CD4-positive, CD25-positive, alpha-beta regulatory T cell (primary cell): ENCODE measurements around the gene TYW5. TPM values are rescaled to one million over a fixed set of nuclear protein-coding genes. Genes with fewer than 3 reads are reported as not detected.
"Not testable (repeated sequence)": the region's sequence is repeated elsewhere in the genome, so short reads cannot be mapped to it uniquely, and the experiment has no call there.

Experiments
- ATAC-seq, 2 donors: fragments of 150-1000 bp; cut with Tn5 transposase; one replicate each; pipeline ENCODE4 v1.10.0; 2021; ENCODE audit warnings: low read depth in 2 of 2, moderate number of reproducible peaks in 2 of 2, moderate library complexity in 1 of 2
- DNase-seq, 3 donors: peaks; one replicate each; pipeline versions ENCODE4 v3.0.0 to v3.0.0-alpha.2; 2012 to 2022; ENCODE audit warnings: mixed read lengths in 1 of 3
- H3K27ac ChIP-seq: one replicate; pipeline ENCODE4 v1.7.0; 2013; ENCODE audit warnings: mild to moderate bottlenecking, low read length; ENCODE audit not compliant: insufficient read depth, poor library complexity, severe bottlenecking
- H3K27me3 ChIP-seq: one replicate; pipeline ENCODE4 v1.7.0; 2013; ENCODE audit warnings: low read length; ENCODE audit not compliant: control insufficient read depth, insufficient read depth
- H3K36me3 ChIP-seq: one replicate; pipeline ENCODE4 v1.7.0; 2013; ENCODE audit warnings: mild to moderate bottlenecking, low read length, moderate library complexity; ENCODE audit not compliant: control insufficient read depth, insufficient read depth
- H3K4me1 ChIP-seq: 2 replicates; pipeline ENCODE4 v1.7.0; 2013; ENCODE audit warnings: mild to moderate bottlenecking, low read length; ENCODE audit not compliant: insufficient read depth, control insufficient read depth, poor library complexity, severe bottlenecking
- H3K4me3 ChIP-seq: one replicate; pipeline ENCODE4 v1.7.0; 2013; ENCODE audit warnings: low read depth, mild to moderate bottlenecking, low read length, moderate library complexity
- H3K9me3 ChIP-seq, 2 experiments: 1 replicate in 1 of 2; 2 replicates in 1 of 2; pipeline ENCODE4 v1.7.0; 2013; ENCODE audit warnings: low read length in 2 of 2, mild to moderate bottlenecking in 1 of 2, moderate library complexity in 1 of 2; ENCODE audit not compliant: control insufficient read depth in 2 of 2
- H3K27ac Mint-ChIP-seq, 3 donors: one replicate each; pipeline ENCODE4 v1.8.0; 2020 to 2022; ENCODE audit warnings: mild to moderate bottlenecking in 3 of 3, mixed read lengths in 3 of 3, moderate library complexity in 2 of 3
- H3K27me3 Mint-ChIP-seq: one replicate; pipeline ENCODE4 v1.8.0; 2022; ENCODE audit warnings: mild to moderate bottlenecking, mixed read lengths
- H3K36me3 Mint-ChIP-seq: one replicate; pipeline ENCODE4 v1.8.0; 2020; ENCODE audit warnings: mixed read lengths
- H3K4me1 Mint-ChIP-seq, 4 donors: one replicate each; pipeline ENCODE4 v1.8.0; 2020 to 2022; ENCODE audit warnings: mixed read lengths in 4 of 4, mild to moderate bottlenecking in 1 of 4
- H3K4me3 Mint-ChIP-seq, 4 donors: one replicate each; pipeline ENCODE4 v1.8.0; 2020 to 2022; ENCODE audit warnings: mild to moderate bottlenecking in 4 of 4, mixed read lengths in 4 of 4, moderate library complexity in 3 of 4
- H3K9me3 Mint-ChIP-seq, 7 donors: one replicate each; pipeline ENCODE4 v1.8.0; 2020 to 2022; ENCODE audit warnings: mixed read lengths in 7 of 7, mild to moderate bottlenecking in 3 of 7, moderate library complexity in 2 of 7
- polyA plus RNA-seq, 4 donors: library from polyadenylated mRNA; unstranded; fragments of 300-500 nt; fragmentation: Illumina TruSeq; gene quantifications; one replicate each; pipeline ENCODE4 v1.2.3, GENCODE V29; 2021
- total RNA-seq: library from RNA; stranded (reverse); gene quantifications from one replicate; pipeline ENCODE4 v1.2.3, GENCODE V29; 2022

TYW5 gene
- total and polyA plus RNA-seq, 5 donors from 2014 or later: 4.0 to 14.1 (median 4.8) TPM

- Mint-ChIP-seq H3K36me3 (peaks cover 29% of the 10 kb centered on the region), H3K27me3 (no peaks in the 10 kb centered on the region), H3K27ac (peak overlapping the region; percentile 21 to 67 (median 33)), H3K4me1 (peaks cover 29 to 58% (median 38%) of the 10 kb centered on the region in 4 donors), H3K4me3 (peak overlapping the region; percentile 42 to 83 (median 56)), H3K9me3 (peaks cover 0 to 12% (median 0%) of the 10 kb centered on the region in 7 donors)
- Histone ChIP-seq H3K27ac (peak overlapping the region; percentile 25), H3K27me3 (no peaks in the 10 kb centered on the region), H3K36me3 (peaks cover 19% of the 10 kb centered on the region), H3K4me1 (peaks cover 24% of the 10 kb centered on the region), H3K4me3 (peak overlapping the region; percentile 53), H3K9me3 (peaks cover 0 to 8% of the 10 kb centered on the region in 2 experiments)
- DNase-seq (no peak), ATAC-seq (no peak)
Observed at GRCh38 chr2:199914372-199914958, 40.8 kb downstream of the TYW5 start.

GRCh38 chr2:199912553-199913114 is 42.7 kb downstream of the TYW5 start:
- Mint-ChIP-seq H3K27ac (peak overlapping the region in 2 of 3 donors; percentile 51 to 92), H3K4me1 (peaks cover 26 to 51% (median 36%) of the 10 kb centered on the region in 4 donors), H3K36me3 (peaks cover 20% of the 10 kb centered on the region), H3K4me3 (peak overlapping the region; percentile 92 to 99 (median 97)), H3K9me3 (peaks cover 0 to 12% (median 0%) of the 10 kb centered on the region in 7 donors)
- Histone ChIP-seq H3K4me3 (peak overlapping the region; percentile 82), H3K36me3 (peaks cover 13% of the 10 kb centered on the region), H3K27ac (peak overlapping the region; percentile 23), H3K4me1 (peaks cover 24% of the 10 kb centered on the region)
- ATAC-seq, DNase-seq, H3K27me3 ChIP-seq, H3K9me3 ChIP-seq, H3K27me3 Mint-ChIP-seq: not testable (repeated sequence)

- Mint-ChIP-seq H3K4me3 (peak overlapping the region; percentile 92 to 99 (median 97)), H3K27ac (peak overlapping the region; percentile 91 to 97 (median 92)), H3K4me1 (peaks cover 22 to 48% (median 36%) of the 10 kb centered on the region in 4 donors), H3K36me3 (peaks cover 12% of the 10 kb centered on the region), H3K9me3 (peaks cover 0 to 5% (median 0%) of the 10 kb centered on the region in 7 donors), H3K27me3 (no peaks in the 10 kb centered on the region)
- H3K4me1 ChIP-seq: peaks cover 24% of the 10 kb centered on the region
- H3K9me3 ChIP-seq: peaks cover 0 to 4% of the 10 kb centered on the region in 2 experiments
- no peak for DNase-seq
- peak overlapping the region; percentile 82 for H3K4me3 ChIP-seq
- H3K27ac ChIP-seq: peak overlapping the region; percentile 86
- ATAC-seq: no peak
- peaks cover 10% of the 10 kb centered on the region for H3K36me3 ChIP-seq
- H3K27me3 ChIP-seq: no peaks in the 10 kb centered on the region
Observed at GRCh38 chr2:199911877-199912161, 43.5 kb downstream of the TYW5 start.

GRCh38 chr2:199911052-199911876 is 44.0 kb downstream of the TYW5 start, which contains the start of gene C2orf69:
C2orf69 (plus strand) TSS chr2:199911293; CDS start chr2:199911439, 146 bp downstream.
- no peaks in the 10 kb centered on the region for H3K27me3 Mint-ChIP-seq
- DNase-seq (peak; percentile 82 to 96 (median 87)), ATAC-seq (peak; percentile 80 to 82)
- Histone ChIP-seq H3K27me3 (no peaks in the 10 kb centered on the region), H3K9me3 (no peaks in the 10 kb centered on the region), H3K4me1 (peaks cover 24% of the 10 kb centered on the region), H3K27ac (peak within 1 kb of the TSS; percentile 86), H3K36me3 (peaks cover 6% of the 10 kb centered on the region), H3K4me3 (peak within 1 kb of the TSS; percentile 82)
- peak within 1 kb of the TSS; percentile 92 to 99 (median 97) for H3K4me3 Mint-ChIP-seq
- H3K9me3 Mint-ChIP-seq: peaks cover 0 to under 1% (median 0%) of the 10 kb centered on the region in 7 donors
- H3K4me1 Mint-ChIP-seq: peaks cover 22 to 46% (median 34%) of the 10 kb centered on the region in 4 donors
- peak within 1 kb of the TSS; percentile 92 to 99 (median 97) for H3K27ac Mint-ChIP-seq
- H3K36me3 Mint-ChIP-seq: peaks cover 6% of the 10 kb centered on the region

DNA sequence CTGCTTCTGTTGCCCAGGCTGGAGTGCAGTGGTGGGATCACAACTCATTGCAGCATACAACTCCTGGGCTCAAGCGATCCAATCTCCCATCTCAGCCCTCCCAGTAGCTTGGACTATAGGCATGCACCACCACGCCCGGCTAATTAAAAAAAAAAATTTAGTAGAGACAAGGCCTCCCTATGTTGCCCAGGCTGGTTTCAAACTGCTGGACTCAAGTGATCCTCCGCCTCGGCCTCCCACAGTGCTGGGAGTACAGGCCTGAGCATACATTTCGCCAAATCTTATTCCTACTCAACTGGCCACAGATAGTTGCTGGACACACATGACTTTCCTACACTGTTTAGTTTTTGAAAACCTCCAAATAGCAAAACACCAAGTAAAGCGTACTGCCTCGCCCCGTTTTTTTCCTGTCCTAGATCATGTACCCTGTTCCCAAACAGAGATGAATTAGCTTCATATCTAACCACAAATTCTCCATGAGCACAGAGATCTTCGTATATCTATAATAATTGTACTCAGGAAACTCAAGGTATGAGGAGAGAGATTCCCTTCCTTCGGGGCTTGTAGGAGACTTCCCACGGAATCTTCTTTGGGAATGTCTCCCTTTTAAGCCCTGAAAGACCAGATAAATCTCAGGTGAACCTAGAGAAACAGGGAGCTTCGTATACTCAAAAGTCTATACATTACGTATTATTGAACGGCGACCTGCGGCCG is 44.8 kb downstream of the TYW5 start:
- Histone ChIP-seq H3K27me3 (peaks cover 2% of the 10 kb centered on the region), H3K9me3 (no peaks in the 10 kb centered on the region), H3K36me3 (no peaks in the 10 kb centered on the region), H3K4me3 (peak overlapping the region; percentile 82), H3K27ac (peak overlapping the region; percentile 86), H3K4me1 (peaks cover 24% of the 10 kb centered on the region)
- Mint-ChIP-seq H3K9me3 (no peaks in the 10 kb centered on the region), H3K27ac (peak overlapping the region; percentile 92 to 99 (median 97)), H3K36me3 (no peaks in the 10 kb centered on the region), H3K27me3 (no peaks in the 10 kb centered on the region), H3K4me3 (peak overlapping the region; percentile 92 to 99 (median 97)), H3K4me1 (peaks cover 22 to 39% (median 30%) of the 10 kb centered on the region in 4 donors)
- DNase-seq: no peak
- no peak for ATAC-seq

DNA sequence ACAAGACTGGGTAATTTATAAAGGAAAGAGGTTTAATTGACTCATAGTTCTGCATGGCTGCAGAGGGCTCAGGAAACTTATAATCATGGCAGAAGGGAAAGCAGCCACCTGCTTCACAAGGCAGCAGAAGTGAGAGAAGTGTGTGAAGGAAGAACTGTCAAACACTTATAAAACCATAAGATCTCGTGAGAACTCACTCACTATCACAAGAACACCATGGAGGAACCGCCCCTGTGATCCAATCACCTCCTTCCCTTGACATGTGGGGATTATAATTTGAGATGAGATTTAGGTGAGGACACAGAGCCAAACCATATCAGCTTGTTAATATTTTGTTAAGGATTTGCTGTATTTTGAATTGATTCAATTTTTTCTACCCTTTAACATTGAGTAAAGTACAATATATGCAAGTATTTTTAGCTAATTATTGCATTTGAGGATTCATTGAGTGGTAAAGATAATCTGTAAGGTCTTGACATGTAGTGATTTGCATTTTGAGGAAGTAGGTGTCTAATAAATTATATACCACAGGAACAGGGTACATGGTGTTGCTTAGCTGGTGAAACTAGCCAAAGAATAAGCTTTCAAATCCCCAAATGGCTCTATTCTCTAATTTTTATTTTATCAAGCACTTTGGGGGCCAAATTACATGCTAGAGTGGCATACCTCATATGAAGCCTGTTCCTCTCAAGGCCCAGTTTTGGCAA is 48.1 kb downstream of the TYW5 start:
- Histone ChIP-seq H3K9me3 (no peaks in the 10 kb centered on the region), H3K27ac (no peak overlapping the region), H3K36me3 (no peaks in the 10 kb centered on the region), H3K27me3 (peaks cover 7% of the 10 kb centered on the region), H3K4me3 (no peak overlapping the region), H3K4me1 (peaks cover 6% of the 10 kb centered on the region)
- no peaks in the 10 kb centered on the region for H3K9me3 Mint-ChIP-seq
- H3K4me1 Mint-ChIP-seq: peaks cover 5 to 16% (median 10%) of the 10 kb centered on the region in 4 donors
- H3K27ac Mint-ChIP-seq: no peak overlapping the region
- H3K27me3 Mint-ChIP-seq: peaks cover 5% of the 10 kb centered on the region
- no peaks in the 10 kb centered on the region for H3K36me3 Mint-ChIP-seq
- ATAC-seq (no peak), DNase-seq (no peak)
- H3K4me3 Mint-ChIP-seq: no peak overlapping the region

- Mint-ChIP-seq H3K36me3 (no peaks in the 10 kb centered on the region), H3K9me3 (peaks cover 0 to 2% (median 0%) of the 10 kb centered on the region in 7 donors), H3K27me3 (peaks cover 16% of the 10 kb centered on the region), H3K4me3 (no peak overlapping the region), H3K4me1 (no peaks in the 10 kb centered on the region), H3K27ac (no peak overlapping the region)
- H3K27me3 ChIP-seq: peaks cover 8% of the 10 kb centered on the region
- H3K4me1 ChIP-seq: no peaks in the 10 kb centered on the region
- no peaks in the 10 kb centered on the region for H3K9me3 ChIP-seq
- H3K27ac ChIP-seq: no peak overlapping the region
- H3K4me3 ChIP-seq: no peak overlapping the region
- no peaks in the 10 kb centered on the region for H3K36me3 ChIP-seq
- ATAC-seq: no peak
- DNase-seq: no peak
Observed at GRCh38 chr2:199903111-199903510, 52.2 kb downstream of the TYW5 start.
